HG02588 (cell line): ENCODE results near the gene AZIN2.
A peak's percentile ranks its signal among the peaks of the same experiment; 100 is the strongest.
"Not testable (repeated sequence)": the region's sequence is repeated elsewhere in the genome, so short reads cannot be mapped to it uniquely, and the experiment has no call there.

Experiments
- ATAC-seq: cut with Tn5 transposase; IDR thresholded peaks from one replicate; pipeline ENCODE4 v1.9.1; 2021; ENCODE audit warnings: mild to moderate bottlenecking, moderate library complexity; ENCODE audit not compliant: unreplicated experiment

The AZIN2 gene

GRCh38 chr1:33080885-33081553 lies at the start of gene AZIN2:
Gene AZIN2, plus strand, starts transcription at chr1:33081153. Its CDS starts 1,097 bp downstream, at chr1:33082250.
- peak; percentile 91 for ATAC-seq

- no peak for ATAC-seq
Measured at GRCh38 chr1:33031506-33031905, 49.4 kb upstream of the AZIN2 start.

GRCh38 chr1:33032126-33032869 lies 48.7 kb upstream of the AZIN2 start:
- ATAC-seq: no peak

- ATAC-seq: no peak
Measured at GRCh38 chr1:33036051-33036525, 44.9 kb upstream of the AZIN2 start.

- ATAC-seq: peak; percentile 96
Measured at GRCh38 chr1:33036526-33037503, 44.1 kb upstream of the AZIN2 start, which contains the start of gene AK2. Gene AK2, minus strand, starts transcription at chr1:33036883. Its CDS starts 55 bp downstream, at chr1:33036828.

- no peak for ATAC-seq
Measured at GRCh38 chr1:33039840-33040239, 41.1 kb upstream of the AZIN2 start.

- ATAC-seq: no peak
Measured at GRCh38 chr1:33041026-33041425, 39.9 kb upstream of the AZIN2 start.

GRCh38 chr1:33042831-33043230 lies 38.1 kb upstream of the AZIN2 start:
- no peak for ATAC-seq

GRCh38 chr1:33043267-33044092 lies 37.5 kb upstream of the AZIN2 start:
- no peak for ATAC-seq

- no peak for ATAC-seq
Measured at GRCh38 chr1:33045246-33045645, 35.7 kb upstream of the AZIN2 start.

GRCh38 chr1:33045814-33046213 lies 35.1 kb upstream of the AZIN2 start:
- ATAC-seq: no peak

GRCh38 chr1:33046234-33046633 lies 34.7 kb upstream of the AZIN2 start:
- ATAC-seq: not testable (repeated sequence)

GRCh38 chr1:33047290-33047689 lies 33.7 kb upstream of the AZIN2 start:
- no peak for ATAC-seq

GRCh38 chr1:33047839-33048305 lies 33.1 kb upstream of the AZIN2 start:
- no peak for ATAC-seq

- ATAC-seq: no peak
Measured at GRCh38 chr1:33048426-33048825, 32.5 kb upstream of the AZIN2 start.

- no peak for ATAC-seq
Measured at GRCh38 chr1:33049371-33049770, 31.6 kb upstream of the AZIN2 start.

GRCh38 chr1:33050221-33051076 lies 30.5 kb upstream of the AZIN2 start:
- no peak for ATAC-seq

GRCh38 chr1:33055210-33056008 lies 25.5 kb upstream of the AZIN2 start:
- ATAC-seq: no peak
